OCI-M2 (cell line): ENCODE measurements around the gene SYNDIG1.

Source experiments
- DNase-seq: peaks from one replicate; lab custom pipeline; 2025; ENCODE audit not compliant: unreplicated experiment; lab: John Stamatoyannopoulos, UW

The SYNDIG1 gene

DNA sequence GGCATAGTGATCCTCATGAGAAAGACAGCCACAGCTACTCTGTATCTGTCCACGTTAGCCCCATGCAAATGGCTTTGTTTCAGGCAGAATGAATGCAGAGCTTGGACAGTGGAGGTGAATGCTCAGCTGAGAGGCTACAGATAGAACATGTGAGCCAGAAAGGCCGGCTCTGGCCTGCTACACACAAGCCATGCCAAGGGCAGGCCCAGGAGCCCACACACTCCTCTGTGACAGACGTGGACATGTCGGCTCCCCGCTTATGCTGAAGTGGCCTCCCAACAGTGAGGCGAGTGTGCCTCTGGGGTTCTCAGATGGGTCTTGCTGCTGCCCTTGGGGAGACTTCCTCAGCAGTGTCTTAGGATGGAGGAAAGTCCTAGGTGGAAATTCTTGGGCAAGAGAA lies 159.6 kb downstream of the SYNDIG1 start:
- DNase-seq: no peak

DNA sequence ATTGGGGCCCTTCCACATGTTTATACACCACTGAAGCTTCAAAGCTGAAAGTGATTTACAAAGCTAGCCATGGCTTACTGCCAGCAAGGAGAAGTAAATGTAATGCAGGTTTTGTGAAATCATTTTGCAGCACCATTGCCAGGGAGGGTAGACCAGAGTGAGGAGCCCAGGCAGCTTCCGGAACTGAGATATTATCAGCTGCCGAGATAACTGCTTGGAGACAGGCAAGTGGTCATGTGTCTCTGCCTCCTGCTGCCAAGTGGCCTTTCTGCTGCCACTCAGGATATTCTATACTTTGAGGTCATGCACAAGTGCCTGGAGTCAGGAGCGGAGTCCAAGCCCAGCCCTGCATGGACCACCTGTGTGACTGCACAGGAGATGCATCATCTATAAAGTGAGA lies 160.2 kb downstream of the SYNDIG1 start:
- no peak for DNase-seq

DNA sequence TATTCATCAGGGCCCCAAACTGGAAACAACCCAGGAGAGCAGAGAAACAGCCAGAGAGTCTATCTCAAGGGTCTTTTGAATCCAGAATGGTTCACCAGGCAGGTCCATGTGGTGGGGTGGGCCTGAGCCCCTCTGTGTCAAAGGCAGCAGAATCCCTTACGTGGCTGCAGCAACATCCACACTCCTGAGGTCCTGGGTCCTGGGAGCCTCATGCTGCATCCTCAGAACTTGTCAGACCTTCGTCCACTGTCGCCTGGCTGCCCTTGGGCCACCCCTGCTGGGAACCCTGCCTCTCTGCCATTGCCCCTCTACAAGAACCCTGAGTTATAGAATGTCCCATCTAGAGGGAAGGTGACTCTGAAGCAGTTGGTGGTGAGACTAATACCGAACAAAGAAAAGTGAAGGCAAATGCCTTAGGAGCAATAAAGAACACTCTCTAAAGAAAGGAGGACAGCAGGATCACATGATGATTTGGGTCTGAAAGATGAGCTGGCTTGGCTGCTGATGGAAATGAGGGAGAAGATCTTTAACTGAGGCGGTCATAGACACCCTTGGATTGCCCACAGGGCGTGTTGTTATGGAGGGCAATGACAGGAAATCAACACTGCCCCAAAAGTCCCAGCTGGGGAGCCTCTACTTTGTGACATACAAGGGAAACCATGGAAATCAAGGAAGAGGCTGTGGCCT lies 161.2 kb downstream of the SYNDIG1 start:
- no peak for DNase-seq

DNA sequence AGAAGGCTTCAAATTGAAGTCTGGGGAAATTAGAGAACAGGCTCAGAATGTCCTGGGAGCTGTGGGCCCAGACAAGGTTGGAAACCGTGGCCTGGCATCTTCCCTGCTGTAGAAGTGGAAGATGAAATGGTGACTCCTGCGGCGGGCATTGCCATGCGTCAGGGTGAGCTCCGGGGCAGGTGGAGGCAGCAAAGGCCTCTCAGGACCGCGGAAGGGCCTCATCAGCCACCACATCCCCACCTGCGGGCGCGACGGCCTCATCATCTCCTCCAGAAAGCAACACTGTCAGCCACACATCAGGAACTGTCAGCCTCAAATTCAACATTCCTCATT lies 161.7 kb downstream of the SYNDIG1 start:
- DNase-seq: no peak

DNA sequence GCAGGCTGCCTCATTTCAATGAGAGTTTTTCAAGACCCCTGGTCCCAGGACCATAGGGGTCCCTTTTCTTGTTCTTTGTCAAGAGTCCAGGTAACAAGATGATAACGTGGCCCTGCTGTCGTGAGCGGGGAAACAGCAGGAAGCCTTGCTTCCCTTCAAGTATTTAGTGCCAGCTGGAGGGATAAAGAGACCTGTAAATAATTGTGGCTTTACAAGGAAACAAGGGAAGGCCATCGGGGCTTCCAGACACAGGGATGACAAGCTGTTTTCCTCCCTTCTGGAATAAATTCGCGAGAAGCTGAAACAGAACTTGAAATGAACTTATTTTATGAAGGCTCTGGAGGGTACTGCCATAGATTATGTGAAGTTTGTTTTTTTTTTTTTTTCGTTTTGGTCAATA lies 163.2 kb downstream of the SYNDIG1 start:
- no peak for DNase-seq

DNA sequence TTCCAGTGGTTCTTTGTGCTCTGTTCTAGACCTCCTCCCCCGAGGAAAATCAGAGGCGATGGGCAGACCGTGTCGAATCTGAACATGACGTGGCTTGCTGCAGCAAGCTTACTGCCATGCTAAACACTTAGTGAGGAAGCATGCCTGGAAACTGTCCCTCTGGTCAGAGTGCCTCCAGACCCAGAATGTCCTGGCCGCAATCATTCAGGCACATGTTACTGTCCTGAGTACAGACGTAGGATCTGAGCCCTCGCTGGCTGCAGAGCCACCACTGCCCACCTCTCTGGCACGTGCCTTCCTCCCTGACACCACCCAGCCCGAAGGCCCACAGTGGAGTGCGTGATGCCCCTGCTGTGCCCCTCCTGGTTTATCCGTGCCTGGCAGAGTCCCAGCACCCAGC lies 163.6 kb downstream of the SYNDIG1 start:
- DNase-seq: no peak

DNA sequence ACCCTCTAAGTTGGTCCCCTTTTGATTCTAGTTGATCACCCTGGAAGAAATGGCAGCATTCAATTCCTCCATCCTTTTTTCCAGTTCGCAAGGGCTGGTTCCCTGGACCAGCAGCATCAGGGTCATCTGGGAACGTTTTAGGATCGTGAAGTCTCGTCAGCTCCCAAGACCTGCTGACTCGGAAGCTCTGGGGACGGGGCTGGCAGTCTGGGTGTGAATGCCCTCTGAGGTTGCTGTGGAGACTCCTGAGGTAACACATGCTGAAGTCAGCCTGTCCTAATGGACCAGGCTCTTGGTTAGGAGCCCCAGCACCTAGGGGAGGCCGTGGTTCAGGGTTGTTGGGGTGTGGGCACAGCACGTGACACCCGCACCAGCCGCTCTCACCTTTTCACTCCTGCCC lies 164.1 kb downstream of the SYNDIG1 start:
- DNase-seq: no peak

DNA sequence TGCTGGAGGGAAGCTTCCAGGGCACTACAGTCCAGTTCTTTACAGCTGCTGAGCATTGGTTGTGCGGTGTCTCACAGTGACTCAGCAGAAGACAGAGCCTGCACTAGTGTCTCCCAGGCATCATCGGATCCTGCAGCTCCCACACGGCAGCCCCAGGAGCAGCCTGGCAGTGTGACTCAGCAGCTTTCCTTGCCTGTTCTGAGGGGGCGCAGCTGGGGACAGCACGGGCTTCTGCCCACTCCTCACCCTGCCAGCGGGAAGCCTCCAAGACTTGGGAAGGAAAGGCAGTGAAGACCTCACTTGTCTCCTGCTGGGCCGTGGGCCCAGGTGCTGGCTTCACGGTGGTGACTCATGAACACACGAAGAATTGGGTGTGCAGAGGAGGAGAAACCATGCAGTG lies 165.4 kb downstream of the SYNDIG1 start:
- no peak for DNase-seq

DNA sequence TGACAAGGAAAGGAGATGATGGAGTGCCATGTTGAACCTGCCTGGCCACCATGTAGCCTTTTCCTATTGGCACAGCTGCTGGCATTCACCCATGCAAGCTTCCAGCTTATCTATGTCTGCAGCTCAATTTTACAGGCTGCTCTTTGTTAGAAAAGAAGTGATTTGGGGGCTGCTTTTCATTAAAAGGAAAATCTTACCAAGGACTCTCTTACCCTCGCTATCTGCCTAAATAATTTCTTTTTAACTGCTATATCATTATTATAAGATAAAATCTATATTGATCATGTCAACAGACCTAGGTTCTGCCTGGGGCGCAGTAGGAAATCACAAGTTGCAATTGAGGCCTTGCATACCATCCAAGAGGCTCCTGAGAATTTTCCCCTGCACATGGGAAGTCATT lies 167.2 kb downstream of the SYNDIG1 start:
- no peak for DNase-seq

DNA sequence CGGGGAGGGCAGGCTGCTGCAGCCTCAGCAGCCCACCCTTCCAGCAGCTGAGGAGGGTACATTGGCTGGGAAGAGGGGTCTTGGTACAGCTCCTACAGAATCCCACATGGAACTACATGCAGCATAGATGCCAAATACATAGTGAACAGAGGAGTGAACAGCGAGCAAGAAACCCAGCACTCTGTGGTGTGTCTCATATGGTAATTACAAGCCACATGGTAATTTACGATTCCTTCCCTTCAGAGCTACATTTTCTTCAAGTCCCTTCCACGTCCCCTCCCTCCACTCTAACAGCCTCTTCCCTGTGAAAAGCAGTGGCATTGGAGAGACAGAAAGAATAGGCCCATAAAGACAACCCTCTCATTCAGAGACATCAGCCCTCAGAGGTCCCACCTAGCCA lies 167.7 kb downstream of the SYNDIG1 start:
- DNase-seq: no peak

DNA sequence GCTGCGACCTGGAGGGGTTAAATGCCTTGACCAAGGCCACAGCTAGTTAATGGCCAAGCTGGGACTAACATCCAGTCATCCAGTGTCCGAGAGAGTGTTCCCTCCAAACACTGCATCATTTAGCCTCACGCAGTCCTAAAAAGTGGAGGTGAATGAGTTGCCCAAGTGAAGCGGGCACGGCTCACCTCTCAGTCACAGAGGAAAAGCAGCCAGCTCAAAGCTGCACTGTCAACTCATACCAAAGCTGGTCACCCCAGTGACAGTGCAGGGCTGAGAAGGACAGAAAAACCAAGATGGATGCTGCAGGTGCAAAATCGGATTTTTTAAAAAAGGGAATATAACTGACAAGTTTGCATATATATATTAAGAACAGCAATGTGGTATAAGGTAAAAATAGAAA lies 168.5 kb downstream of the SYNDIG1 start:
- no peak for DNase-seq

DNA sequence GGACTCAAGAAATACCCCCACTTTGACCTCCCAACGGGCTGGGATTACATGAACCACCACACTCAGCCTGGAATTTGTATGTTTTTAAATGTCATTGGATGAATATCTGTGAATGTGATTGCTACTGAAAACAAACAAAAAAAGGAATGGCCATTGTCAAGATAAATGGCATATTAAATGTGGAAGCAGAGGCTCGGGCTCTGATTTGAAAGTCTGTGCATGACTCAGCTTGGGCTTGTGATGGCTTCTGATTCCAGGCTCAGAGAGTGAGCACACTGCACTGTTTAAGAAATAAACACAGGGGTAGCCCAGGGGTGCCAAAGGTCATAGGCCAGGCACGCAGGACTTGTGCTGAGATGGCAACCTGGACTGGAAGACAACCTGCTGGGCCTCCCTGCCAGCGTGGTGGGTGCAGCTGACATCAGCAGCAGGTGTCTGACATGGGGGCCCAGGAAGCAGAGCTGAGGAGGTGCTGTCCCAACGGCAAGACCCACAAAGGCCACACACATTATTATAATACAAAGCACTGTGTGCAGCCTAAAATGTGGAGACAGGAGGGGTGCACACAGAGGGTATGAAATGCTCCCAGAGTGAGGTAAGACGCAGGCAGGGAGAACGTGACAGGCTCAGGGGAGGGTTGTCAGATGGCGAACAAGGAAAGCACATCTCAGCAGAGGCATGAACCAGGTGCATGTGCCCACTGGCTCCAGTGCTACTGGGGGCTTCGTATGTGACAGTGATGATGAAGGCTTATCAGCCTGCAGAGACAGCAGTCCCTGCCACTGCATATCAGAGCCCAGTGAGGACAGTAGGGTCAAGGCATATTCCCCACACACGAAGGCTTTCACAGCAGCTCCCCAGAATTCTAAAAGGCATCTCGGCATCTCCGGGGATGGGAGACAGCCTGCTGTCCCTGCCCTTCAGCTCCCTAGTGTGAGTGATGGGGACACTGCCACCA lies 169.4 kb downstream of the SYNDIG1 start:
- DNase-seq: no peak

DNA sequence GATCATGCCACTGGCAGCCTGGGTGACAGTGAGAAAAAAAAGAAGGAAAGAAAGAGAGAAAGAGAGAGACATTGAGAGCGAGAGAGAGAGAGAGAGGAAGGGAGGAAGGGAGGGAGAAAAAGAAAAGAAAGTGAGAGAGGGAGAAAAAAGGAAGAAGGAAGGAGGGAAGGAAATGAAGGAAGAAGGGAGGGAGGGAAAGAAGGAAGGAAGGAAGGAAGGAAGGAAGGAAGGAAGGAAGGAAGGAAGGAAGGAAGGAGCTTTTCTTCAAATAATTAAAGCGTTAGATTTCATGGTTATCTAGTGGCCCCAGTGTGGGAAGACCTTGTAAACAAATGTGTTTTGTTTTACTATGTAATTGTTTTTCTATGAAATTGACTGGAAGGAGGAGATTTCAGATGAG lies 170.8 kb downstream of the SYNDIG1 start:
- DNase-seq: no peak

DNA sequence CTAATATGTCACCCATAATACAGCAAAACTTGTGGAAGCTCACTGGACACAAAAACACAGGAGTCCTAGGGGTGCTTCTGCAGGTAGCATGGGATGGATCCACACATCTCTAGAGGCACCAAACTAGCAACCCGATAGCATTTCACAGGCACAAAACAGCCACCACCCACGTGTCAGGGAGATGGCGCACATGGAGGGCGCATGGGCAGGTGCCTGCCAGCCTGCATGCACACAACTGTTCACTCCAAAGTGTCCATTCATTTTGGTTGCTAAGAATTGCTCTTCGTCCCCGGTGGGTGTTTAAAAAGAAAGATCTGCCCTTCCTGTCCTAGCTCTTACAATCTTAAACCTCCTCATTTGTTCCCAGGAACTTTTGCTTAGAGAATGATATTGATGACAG lies 171.3 kb downstream of the SYNDIG1 start:
- no peak for DNase-seq

DNA sequence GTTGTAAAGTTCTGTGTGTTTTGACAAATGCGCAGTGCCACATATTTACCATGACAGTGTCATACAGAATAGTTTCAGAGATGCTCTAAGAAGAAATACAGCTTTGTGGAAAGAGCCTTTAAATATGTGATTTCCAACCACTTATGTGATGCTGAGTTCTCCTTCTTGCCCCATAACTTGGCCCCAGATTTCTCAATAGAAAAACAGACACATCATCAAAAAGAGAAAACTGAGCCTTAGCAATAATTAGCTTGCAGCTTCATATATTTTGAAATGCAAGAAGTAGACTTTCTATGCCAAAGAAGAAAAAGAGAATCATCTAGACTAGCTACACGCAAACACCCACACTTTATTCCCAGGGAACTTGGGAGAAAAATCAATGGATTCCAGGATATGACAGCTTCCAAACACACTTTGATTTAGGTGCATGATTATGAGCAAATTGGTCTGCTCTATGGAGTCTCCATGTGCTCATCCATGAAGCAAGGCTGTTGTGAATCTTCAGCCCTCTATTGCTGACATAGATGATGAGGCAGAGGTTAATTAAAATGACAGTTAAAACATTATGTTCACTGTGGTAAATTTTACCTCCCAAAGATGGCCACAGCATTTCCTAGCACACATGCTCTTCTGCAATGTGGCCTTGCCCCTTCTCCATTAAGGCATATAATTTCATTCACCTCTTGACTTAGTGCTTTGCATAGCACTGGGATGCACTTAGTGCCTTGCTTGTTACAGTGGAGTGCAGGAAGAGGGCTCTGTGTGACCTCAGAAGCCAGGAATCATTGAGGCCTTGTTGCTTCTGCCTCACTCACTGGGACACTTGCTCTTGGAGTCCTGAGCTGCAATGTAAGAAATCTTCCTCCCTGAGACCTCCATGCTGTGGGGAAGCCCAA lies 174.6 kb downstream of the SYNDIG1 start:
- DNase-seq: no peak

DNA sequence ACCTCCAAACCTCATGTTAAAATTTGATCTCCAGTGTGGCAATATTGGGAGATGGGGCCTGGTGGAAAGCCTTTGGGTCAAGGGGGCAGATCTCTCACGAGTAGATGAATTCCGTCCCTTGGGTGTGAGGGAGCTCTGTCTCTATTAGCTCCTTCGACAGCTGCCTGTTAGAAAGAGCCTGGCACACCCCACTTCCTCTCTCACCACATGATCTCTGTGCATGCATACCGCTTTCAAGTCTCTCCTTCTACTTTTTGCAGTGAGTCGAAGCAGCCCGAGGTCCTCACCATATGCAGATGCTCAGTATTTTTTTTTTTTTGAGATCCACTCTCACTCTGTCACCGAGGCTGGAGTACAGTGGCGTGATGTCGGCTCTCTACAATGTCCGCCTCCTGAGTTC lies 176.9 kb downstream of the SYNDIG1 start:
- no peak for DNase-seq

DNA sequence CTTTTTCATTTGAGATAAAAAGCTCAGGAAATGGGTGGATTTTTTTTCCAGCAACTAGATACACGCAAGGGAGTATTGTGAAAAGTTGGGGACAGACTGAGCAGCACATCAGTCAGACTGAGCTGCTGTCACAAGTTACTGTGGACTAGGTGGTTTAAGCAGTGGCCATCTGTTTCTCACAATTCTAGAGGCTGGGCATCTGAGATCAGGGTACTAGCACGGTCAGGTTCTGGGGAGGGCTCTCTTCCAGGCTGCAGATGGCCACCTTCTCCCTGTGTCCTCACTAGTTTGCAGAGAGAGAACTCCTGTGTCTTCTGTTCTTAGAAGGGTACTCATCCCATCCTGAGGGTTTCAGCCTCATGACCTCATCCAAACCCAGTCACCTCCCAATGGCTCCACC lies 178.3 kb downstream of the SYNDIG1 start:
- DNase-seq: no peak

DNA sequence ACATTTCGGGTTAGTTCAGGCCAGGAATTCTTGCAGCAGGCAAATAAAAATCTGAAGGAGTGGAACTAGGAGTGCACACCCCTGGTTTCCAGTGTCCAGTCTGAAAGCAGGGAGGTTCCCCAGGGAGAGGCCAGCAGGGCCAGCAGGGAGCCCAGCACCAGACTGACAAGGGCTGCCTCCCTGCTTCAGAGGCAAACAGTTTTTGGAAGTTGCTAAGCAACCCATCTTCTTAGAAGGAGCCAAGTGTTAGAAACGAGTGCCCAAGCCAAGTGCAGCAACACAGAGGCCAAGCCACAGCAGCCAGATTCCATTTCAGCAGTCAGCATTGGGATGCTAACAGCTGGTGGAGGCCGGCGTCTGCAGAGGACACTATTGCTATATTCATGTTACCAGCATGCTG lies 179.1 kb downstream of the SYNDIG1 start:
- DNase-seq: no peak

DNA sequence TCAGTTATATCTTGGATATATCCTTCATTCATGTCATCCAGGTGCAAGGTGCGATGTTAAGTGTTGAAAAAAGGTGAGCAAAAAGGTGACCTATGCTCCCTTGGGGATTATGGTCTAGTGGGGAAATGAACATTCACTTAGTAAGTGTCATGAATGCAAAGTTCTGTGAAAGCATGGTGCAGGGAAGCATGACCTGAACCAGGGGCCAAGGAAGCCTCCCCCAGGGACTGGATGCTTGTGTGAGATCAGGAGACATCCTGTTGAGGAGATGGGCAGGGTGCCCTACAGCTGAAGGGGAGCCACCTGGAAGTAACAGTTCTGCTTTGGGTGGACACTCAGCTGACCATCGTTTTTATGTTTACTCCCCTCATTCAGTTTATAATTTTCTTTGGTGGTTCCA lies 179.5 kb downstream of the SYNDIG1 start:
- DNase-seq: no peak

DNA sequence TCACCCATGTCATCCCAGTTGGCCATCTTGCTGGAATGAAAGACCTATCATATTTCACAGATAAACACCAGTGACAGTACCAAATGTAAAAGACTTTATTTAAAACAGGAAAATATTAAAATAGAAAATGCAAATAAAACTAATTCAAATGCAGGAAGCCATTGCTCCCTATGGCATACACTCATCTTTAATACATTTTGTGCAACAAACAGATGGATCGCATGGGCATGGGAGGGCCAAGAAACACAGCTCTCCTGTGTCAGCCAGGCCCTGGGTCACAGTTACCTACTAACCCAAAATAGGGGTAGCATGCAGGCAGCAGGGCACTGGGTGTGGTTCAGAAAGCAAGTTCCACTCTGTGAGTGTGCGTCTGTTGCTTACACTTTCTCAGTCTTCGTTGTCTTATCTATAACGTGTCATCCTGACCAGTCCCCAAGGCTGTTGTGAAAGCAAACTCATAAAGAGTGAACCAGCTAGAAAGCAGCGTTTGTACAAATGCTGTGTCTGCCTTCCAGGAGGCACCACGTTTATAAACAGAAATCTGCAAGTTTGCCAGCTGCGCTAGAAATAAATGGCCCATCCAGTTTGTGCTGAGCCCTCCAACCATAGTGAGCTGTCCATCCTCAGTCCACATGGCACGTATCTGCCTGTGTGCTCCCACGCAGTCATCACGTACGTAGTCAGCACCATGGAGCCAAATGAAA lies 180.5 kb downstream of the SYNDIG1 start:
- DNase-seq: no peak
